ENCODE results near the gene ELAVL4. TPM values are rescaled to one million over a fixed set of nuclear protein-coding genes. Genes with fewer than 3 reads are reported as not detected.

ELAVL4 gene
- total and polyA plus RNA-seq, 9 of the 15 experiments (the other 6 are each of a cell fraction or from before 2014, with no cell fraction given): not detected

- ATAC-seq (no peak), DNase-seq (ENCODE audit: extremely low read depth in 1 of 4, low spot score in 3 of 4) (no peak), FAIRE-seq (no peak)
- TF ChIP-seq TOE1 (IDR thresholded peaks at IDR 0.05; ENCODE audit: borderline replicate concordance) (no peak), TOE1 (CRISPR knock-in tag; IDR thresholded peaks at IDR 0.05; ENCODE audit: borderline replicate concordance, low read depth) (no peak), HNRNPL (IDR thresholded peaks at IDR 0.05; ENCODE audit: low read depth, low read length) (no peak), CHAMP1 (IDR thresholded peaks at IDR 0.05) (no peak), MCM2 (IDR thresholded peaks at IDR 0.05; ENCODE audit: low read depth) (no peak), ZBTB1 (CRISPR knock-in tag; IDR thresholded peaks at IDR 0.05; ENCODE audit: borderline replicate concordance, low read depth) (no peak), CUX1 (CRISPR knock-in tag; IDR thresholded peaks at IDR 0.05) (no peak)
- no peak overlapping the region for H3K27ac ChIP-seq (ENCODE audit: extremely low read depth, low read depth, low read length)
- H3K9me3 ChIP-seq (replicated peaks; ENCODE audit: control insufficient read depth, insufficient read depth, low read depth, low read length): no peaks in the 10 kb centered on the region
- H3K27me3 ChIP-seq (ENCODE audit: control insufficient read depth in 2 of 2, insufficient read depth in 2 of 2, low read length in 2 of 2): no peaks in the 10 kb centered on the region
- ChIA-PET POLR2A (interaction anchor here (0.8 kb wide), 1 partner anchor 25 kb away, joined by 3 read pairs; no protein-coding TSS in a partner anchor), CTCF (ENCODE audit: low intra/inter-chr PET ratio) (no interaction called here)
- BruUV-seq (replicated peaks): no TSS peak
- no peak overlapping the region for H3K9ac ChIP-seq (ENCODE audit: insufficient read depth in 1 of 2, low read depth in 2 of 2, low read length in 2 of 2)
- no peaks in the 10 kb centered on the region for H3K36me3 ChIP-seq (ENCODE audit: control insufficient read depth, insufficient read depth, low read length)
- no peak overlapping the region for H3K4me2 ChIP-seq (ENCODE audit: insufficient read depth, low read length)
- no peaks in the 10 kb centered on the region for H4K20me1 ChIP-seq (replicated peaks; ENCODE audit: control insufficient read depth, insufficient read depth, low read length)
- no peak overlapping the region for H2AFZ ChIP-seq (ENCODE audit: low read depth, low read length)
- H3K4me1 ChIP-seq (replicated peaks in 1 of 2; ENCODE audit: control insufficient read depth in 2 of 2, insufficient read depth in 2 of 2, low read length in 2 of 2): no peaks in the 10 kb centered on the region
- intact Hi-C loops (cut with micrococcal nuclease): loop anchor here (10.0 kb wide), 1 partner anchor 238 kb away; no protein-coding TSS in a partner anchor
- no peak overlapping the region for H3K4me3 ChIP-seq
- WGBS (ENCODE audit: insufficient coverage, low coverage, missing lambda C conversion rate): 0% methylated on average over 2 of the region's 2 CpGs
- H3K79me2 ChIP-seq (ENCODE audit: control insufficient read depth, insufficient read depth, low read length): no peaks in the 10 kb centered on the region
- no peaks in the 10 kb centered on the region for H3K9me1 ChIP-seq (ENCODE audit: control insufficient read depth, insufficient read depth, low read length)
- in situ Hi-C loops (cut with MboI): no loop called here
These were observed 11.6 kb upstream of the ELAVL4 start for GRCh38 chr1:50097021-50097679.
